ES-I3 (cell line): Measurements from ENCODE around the gene C11orf86.
A peak's percentile ranks its signal among the peaks of the same experiment; 100 is the strongest.
"Not testable (repeated sequence)": the region's sequence is repeated elsewhere in the genome, so short reads cannot be mapped to it uniquely, and the experiment has no call there.

Experiments
- H3K36me3 ChIP-seq: 2 replicates; pipeline ENCODE4 v1.6.1; 2013; ENCODE audit warnings: mild to moderate bottlenecking, low read length, control low read depth, moderate library complexity; ENCODE audit not compliant: insufficient read depth
- H3K4me1 ChIP-seq: 2 replicates; pipeline ENCODE4 v1.6.1; 2013; ENCODE audit warnings: mild to moderate bottlenecking, control low read depth, low read length; ENCODE audit not compliant: insufficient read depth
- H3K9ac ChIP-seq: 2 replicates; pipeline ENCODE4 v1.6.1; 2013; ENCODE audit warnings: low read depth, mild to moderate bottlenecking, low read length, moderate library complexity
- H3K9me3 ChIP-seq: 2 replicates; pipeline ENCODE4 v1.6.1; 2013; ENCODE audit warnings: mild to moderate bottlenecking, low read length, moderate library complexity; ENCODE audit not compliant: control insufficient read depth, insufficient read depth

C11orf86 gene

DNA sequence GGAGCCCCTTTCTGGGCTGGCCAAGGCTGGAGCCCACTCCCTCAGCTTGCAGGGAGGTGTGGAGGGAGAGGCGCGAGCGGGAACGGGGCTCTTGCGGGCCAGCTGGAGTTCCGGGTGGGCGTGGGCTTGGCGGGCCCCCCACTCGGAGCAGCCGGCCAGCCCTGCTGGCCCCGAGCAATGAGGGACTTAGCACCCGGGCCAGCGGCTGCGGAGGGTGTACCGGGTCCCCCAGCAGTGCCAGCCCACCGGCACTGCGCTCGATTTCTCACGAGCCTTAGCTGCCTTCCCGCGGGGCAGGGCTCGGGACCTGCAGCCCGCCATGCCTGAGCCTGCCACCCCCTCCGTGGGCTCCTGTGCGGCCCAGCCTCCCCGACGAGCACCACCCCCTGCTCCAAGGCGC is 13.6 kb downstream of the C11orf86 start:
- H3K36me3 ChIP-seq, H3K9me3 ChIP-seq, H3K9ac ChIP-seq, H3K4me1 ChIP-seq: not testable (repeated sequence)

- not testable (repeated sequence) for H3K4me1 ChIP-seq, H3K36me3 ChIP-seq, H3K9me3 ChIP-seq, H3K9ac ChIP-seq
Measured at GRCh38 chr11:66989360-66989759, 14.3 kb downstream of the C11orf86 start.

- Histone ChIP-seq H3K9ac (no peak overlapping the region), H3K4me1 (peaks cover 6% of the 10 kb centered on the region; the same call in 1 of the 2 replicates), H3K9me3 (no peaks in the 10 kb centered on the region), H3K36me3 (no peaks in the 10 kb centered on the region)
Measured at GRCh38 chr11:66992041-66992440, 16.9 kb downstream of the C11orf86 start.

GRCh38 chr11:66996609-66997273 is 21.6 kb downstream of the C11orf86 start:
- H3K36me3 ChIP-seq = no peaks in the 10 kb centered on the region
- no peak overlapping the region for H3K9ac ChIP-seq
- H3K9me3 ChIP-seq = no peaks in the 10 kb centered on the region
- H3K4me1 ChIP-seq = no peaks in the 10 kb centered on the region

- Histone ChIP-seq H3K36me3 (no peaks in the 10 kb centered on the region), H3K4me1 (peaks cover 14% of the 10 kb centered on the region; the same call in 1 of the 2 replicates), H3K9ac (no peak overlapping the region), H3K9me3 (no peaks in the 10 kb centered on the region)
Measured at GRCh38 chr11:66999555-66999954, 24.5 kb downstream of the C11orf86 start.

- H3K9ac ChIP-seq = no peak overlapping the region
Measured at GRCh38 chr11:67001332-67001731, 26.2 kb downstream of the C11orf86 start.

DNA sequence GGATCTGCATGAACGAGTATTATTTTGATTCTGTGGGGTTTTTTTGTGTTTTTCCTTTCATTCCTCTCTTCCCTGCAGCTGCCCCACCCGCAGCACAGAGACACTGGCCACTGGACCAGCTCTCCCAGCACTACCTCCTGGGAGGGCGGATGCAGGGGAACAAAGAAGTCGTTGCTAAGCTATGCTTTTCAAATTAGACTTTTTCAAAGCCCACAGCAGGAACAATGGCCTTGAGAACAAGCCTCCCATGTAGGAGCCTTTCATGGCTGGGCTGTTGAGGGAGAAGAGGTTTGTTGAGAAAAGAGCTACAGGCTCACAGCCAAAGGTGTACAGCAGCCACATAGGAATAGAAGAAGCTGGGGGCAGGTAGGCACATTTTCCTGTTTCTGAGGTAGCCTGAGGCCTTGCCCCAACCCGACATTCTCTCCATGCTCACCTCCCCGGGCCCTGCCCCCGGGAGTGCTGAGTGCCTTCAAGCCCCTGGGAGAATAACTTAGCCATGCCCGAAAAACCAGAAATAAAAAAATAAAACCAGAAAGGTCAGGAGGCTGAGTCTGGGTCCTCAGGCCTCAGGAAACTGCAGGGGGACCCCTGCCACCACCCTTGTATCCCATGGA is 27.3 kb downstream of the C11orf86 start:
- H3K36me3 ChIP-seq = no peaks in the 10 kb centered on the region
- peaks cover 16% of the 10 kb centered on the region; the same call in 1 of the 2 replicates for H3K4me1 ChIP-seq
- H3K9ac ChIP-seq = no peak overlapping the region
- H3K9me3 ChIP-seq = no peaks in the 10 kb centered on the region

More at GRCh38 chr11:67001332-67001731, 26.2 kb downstream of the C11orf86 start:
- H3K4me1 ChIP-seq = peaks cover 14% of the 10 kb centered on the region; the same call in 1 of the 2 replicates
- no peaks in the 10 kb centered on the region for H3K36me3 ChIP-seq
- no peaks in the 10 kb centered on the region for H3K9me3 ChIP-seq

DNA sequence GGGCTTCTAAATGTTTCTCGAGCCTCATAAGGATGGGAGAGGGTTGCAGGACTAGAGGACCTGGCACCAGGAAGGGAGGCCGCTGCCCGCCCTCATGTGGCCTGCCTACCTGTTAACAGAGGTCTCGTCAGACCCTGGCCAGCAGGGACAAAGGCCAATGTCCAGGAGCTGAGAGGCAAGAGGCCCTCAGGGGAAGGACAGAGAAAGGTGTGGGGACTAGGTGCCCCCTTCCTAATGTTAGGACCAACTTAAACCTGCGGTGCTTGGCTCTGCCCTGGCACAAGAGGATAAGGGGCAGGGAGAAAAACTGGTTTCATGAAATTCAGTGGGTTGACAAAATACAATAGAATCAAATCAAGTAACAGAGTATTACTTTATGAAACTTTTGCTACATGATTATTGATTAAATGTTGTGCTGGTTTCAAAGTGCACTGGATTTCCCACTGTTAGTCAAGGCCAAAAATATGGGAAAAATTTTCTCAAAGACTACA is 27.9 kb downstream of the C11orf86 start:
- H3K9me3 ChIP-seq = no peaks in the 10 kb centered on the region
- H3K9ac ChIP-seq = no peak overlapping the region
- no peaks in the 10 kb centered on the region for H3K36me3 ChIP-seq
- H3K4me1 ChIP-seq = peaks cover 16% of the 10 kb centered on the region; the same call in 1 of the 2 replicates

DNA sequence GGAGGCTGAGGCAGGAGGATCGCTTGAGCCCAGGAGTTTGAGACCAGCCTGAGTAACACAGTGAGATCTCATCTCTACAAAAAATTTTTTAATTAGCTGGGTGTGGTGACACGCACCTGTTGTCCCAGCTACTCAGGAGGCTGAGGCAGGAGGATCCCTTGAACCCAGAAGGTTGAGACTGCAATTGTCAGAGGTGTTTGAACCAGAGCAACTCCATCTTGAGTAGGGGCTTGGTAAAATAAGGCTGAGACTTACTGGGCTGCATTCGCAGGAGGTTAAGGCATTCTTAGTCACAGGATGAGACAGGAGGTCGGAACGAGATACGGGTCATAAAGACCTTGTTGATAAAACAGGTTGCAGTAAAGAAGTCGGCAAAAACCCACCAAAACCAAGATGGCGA is 30.1 kb downstream of the C11orf86 start:
- not testable (repeated sequence) for H3K36me3 ChIP-seq, H3K9me3 ChIP-seq, H3K9ac ChIP-seq
- H3K4me1 ChIP-seq = peaks cover 16% of the 10 kb centered on the region; the same call in 1 of the 2 replicates

- Histone ChIP-seq H3K36me3 (no peaks in the 10 kb centered on the region), H3K9me3 (no peaks in the 10 kb centered on the region), H3K9ac (peak overlapping the region; percentile 33; the same call in 1 of the 2 replicates), H3K4me1 (peaks cover 16% of the 10 kb centered on the region; the same call in 1 of the 2 replicates)
Measured at GRCh38 chr11:67006029-67006884, 31.2 kb downstream of the C11orf86 start.

DNA sequence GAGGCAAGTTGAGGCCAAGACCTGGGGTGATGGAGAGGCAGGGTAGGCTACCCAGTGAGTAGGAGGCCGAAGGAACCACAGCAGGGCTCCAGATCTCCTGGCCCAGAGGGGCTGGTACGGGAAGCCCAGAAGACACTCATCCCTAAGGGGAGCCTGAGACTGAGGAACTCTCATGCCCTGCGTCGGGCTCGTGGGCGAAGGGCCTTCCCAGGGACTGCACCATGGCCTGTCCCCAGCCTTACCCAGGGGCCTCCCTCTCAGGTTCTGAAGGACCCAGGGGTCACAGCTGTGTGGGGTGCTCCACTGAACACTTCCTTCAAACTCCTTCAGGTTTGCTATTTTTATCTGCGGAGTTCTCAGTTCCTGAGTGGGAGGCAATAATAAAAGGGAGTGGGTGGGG is 32.0 kb downstream of the C11orf86 start:
- H3K4me1 ChIP-seq = peaks cover 13% of the 10 kb centered on the region; the same call in 1 of the 2 replicates
- H3K36me3 ChIP-seq = no peaks in the 10 kb centered on the region
- peak overlapping the region; percentile 33; the same call in 1 of the 2 replicates for H3K9ac ChIP-seq
- no peaks in the 10 kb centered on the region for H3K9me3 ChIP-seq

DNA sequence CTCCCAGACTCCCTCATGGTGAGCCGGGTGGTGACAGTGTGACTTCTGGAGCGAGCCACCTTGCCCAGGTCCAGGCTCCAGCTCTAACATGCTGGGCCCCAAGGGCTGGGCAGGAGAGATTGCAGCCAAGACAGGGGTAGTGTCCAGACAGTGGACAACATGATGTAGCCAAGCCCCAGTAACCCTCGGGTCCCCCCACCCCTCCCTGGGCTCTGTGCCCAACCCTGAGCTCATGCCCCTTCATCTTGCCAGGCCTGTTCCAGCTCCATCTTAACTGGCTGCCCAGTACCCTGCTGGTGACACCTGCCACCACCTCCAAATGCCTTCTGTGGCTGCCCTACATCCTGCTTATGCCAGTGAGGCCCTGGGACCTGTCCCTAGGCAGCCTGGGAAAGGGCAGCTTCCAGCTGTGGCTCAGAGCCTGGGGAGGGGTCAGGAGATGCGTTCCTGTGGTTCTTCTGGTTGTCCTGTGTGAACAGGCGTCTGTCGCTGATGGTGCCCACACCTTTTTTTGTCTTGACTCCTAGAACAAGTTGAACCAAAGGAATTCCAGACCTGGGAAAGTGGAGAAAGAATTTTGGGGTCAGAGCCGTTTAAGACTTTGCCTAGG is 35.3 kb downstream of the C11orf86 start:
- no peaks in the 10 kb centered on the region; the same call in 1 of the 2 replicates for H3K36me3 ChIP-seq
- no peak overlapping the region for H3K9ac ChIP-seq
- peaks cover 2% of the 10 kb centered on the region; the same call in 1 of the 2 replicates for H3K4me1 ChIP-seq
- H3K9me3 ChIP-seq = no peaks in the 10 kb centered on the region

- no peaks in the 10 kb centered on the region; the same call in 1 of the 2 replicates for H3K36me3 ChIP-seq
- H3K9me3 ChIP-seq = no peaks in the 10 kb centered on the region
- no peaks in the 10 kb centered on the region for H3K4me1 ChIP-seq
- H3K9ac ChIP-seq = no peak overlapping the region
Measured at GRCh38 chr11:67013511-67014045, 38.5 kb downstream of the C11orf86 start.

- H3K4me1 ChIP-seq = no peaks in the 10 kb centered on the region
- H3K9ac ChIP-seq = no peak overlapping the region
- H3K9me3 ChIP-seq = no peaks in the 10 kb centered on the region
- no peaks in the 10 kb centered on the region; the same call in 1 of the 2 replicates for H3K36me3 ChIP-seq
Measured at GRCh38 chr11:67014343-67014742, 39.2 kb downstream of the C11orf86 start.
